Suprapubic skin (tissue), 4 donors: Measurements from ENCODE around the gene VIT. TPM values are rescaled to one million over a fixed set of nuclear protein-coding genes. Genes with fewer than 3 reads are reported as not detected.
"Not testable (repeated sequence)": the region's sequence is repeated elsewhere in the genome, so short reads cannot be mapped to it uniquely, and the experiment has no call there.

Experiments used
- DNase-seq, 2 donors: peaks; one replicate each; pipeline ENCODE4 v3.0.0-alpha.2; 2019; ENCODE audit warnings: low spot score in 2 of 2
- H3K27ac ChIP-seq: fragments of 200-600 bp; sonication (generic); one replicate; pipeline ENCODE4 v1.5.1; 2019
- H3K27me3 ChIP-seq: fragments of 200-600 bp; sonication (generic); one replicate; pipeline ENCODE4 v1.5.1; 2019
- H3K36me3 ChIP-seq: fragments of 200-600 bp; sonication (generic); one replicate; pipeline ENCODE4 v1.5.1; 2019
- H3K4me1 ChIP-seq: fragments of 200-600 bp; sonication (generic); one replicate; pipeline ENCODE4 v1.5.1; 2019
- H3K4me3 ChIP-seq: fragments of 200-600 bp; sonication (generic); one replicate; pipeline ENCODE4 v1.5.1; 2019; ENCODE audit warnings: mild to moderate bottlenecking
- H3K9me3 ChIP-seq: fragments of 200-600 bp; sonication (generic); one replicate; pipeline ENCODE4 v1.5.1; 2019
- EP300 ChIP-seq: sonication (generic); formaldehyde crosslinking; IDR thresholded peaks from one replicate; pipeline ENCODE4 v1.6.1; 2017; ENCODE audit warnings: antibody characterized with exemption
- POLR2A ChIP-seq, 2 donors: fragments of 450-650 bp; IDR thresholded peaks; one replicate each; pipeline ENCODE4 v1.6.1; 2017; ENCODE audit warnings: antibody characterized with exemption in 2 of 2, mild to moderate bottlenecking in 2 of 2, moderate library complexity in 2 of 2
- POLR2AphosphoS5 ChIP-seq, 3 donors: sonication (generic); formaldehyde crosslinking; IDR thresholded peaks; one replicate each; pipeline ENCODE4 v1.6.1; 2017; ENCODE audit warnings: antibody characterized with exemption in 3 of 3
- WGBS: methylation state at CpG from one replicate; pipeline ENCODE4 v1.1.5; 2018; 5-methylcytosine and 5-hydroxymethylcytosine counted together
- total RNA-seq, 4 donors: library from RNA; depleted of rRNA; stranded (reverse); fragments of >200 nt; gene quantifications; one replicate each; pipeline ENCODE4 v1.1.0, GENCODE V29; 2016
- TF ChIP-seq, protein P1 (sequence below), 2 donors: fragments of 200-600 bp in 1 of 2; fragments of 450-650 bp in 1 of 2; sonication (generic) in 1 of 2; IDR thresholded peaks; one replicate each; pipeline ENCODE4 v1.5.1; 2016 to 2019; ENCODE audit warnings: antibody characterized with exemption in 2 of 2, mild to moderate bottlenecking in 1 of 2, moderate library complexity in 1 of 2

VIT gene
- total RNA-seq, 4 donors from 2014 or later, result 5.6 to 9.8 (median 9.1) TPM

DNA sequence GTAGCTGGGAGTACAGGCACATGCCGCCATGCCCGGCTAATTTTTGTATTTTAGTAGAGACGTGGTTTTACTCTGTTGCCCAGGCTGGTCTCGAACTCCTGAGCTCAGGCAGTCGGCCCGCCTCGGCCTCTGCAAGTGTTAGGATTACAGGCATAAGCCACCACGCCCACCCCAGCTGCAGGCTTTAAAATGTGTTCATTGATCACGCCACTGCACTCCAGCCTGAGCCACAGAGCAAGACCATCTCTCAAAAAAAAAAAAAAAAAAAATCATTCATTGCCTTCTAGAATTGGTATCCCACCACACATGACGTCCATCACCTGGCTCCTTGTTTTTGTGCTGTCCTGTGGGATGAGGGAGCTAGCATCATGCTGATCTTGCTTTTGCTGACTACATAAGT is 127.4 kb downstream of the VIT start:
- Histone ChIP-seq H3K27ac (no peak overlapping the region), H3K4me3 (no peak overlapping the region), H3K4me1 (no peaks in the 10 kb centered on the region), H3K27me3 (no peaks in the 10 kb centered on the region), H3K9me3 (no peaks in the 10 kb centered on the region), H3K36me3 (no peaks in the 10 kb centered on the region)
- 88% methylated on average over 10 of the region's 10 CpGs for WGBS
- no peak for DNase-seq
- TF ChIP-seq POLR2A (IDR thresholded peaks at IDR 0.05) (no peak), EP300 (no peak), POLR2AphosphoS5 (IDR thresholded peaks at IDR 0.05) (no peak)
- TF ChIP-seq, protein P1, sequence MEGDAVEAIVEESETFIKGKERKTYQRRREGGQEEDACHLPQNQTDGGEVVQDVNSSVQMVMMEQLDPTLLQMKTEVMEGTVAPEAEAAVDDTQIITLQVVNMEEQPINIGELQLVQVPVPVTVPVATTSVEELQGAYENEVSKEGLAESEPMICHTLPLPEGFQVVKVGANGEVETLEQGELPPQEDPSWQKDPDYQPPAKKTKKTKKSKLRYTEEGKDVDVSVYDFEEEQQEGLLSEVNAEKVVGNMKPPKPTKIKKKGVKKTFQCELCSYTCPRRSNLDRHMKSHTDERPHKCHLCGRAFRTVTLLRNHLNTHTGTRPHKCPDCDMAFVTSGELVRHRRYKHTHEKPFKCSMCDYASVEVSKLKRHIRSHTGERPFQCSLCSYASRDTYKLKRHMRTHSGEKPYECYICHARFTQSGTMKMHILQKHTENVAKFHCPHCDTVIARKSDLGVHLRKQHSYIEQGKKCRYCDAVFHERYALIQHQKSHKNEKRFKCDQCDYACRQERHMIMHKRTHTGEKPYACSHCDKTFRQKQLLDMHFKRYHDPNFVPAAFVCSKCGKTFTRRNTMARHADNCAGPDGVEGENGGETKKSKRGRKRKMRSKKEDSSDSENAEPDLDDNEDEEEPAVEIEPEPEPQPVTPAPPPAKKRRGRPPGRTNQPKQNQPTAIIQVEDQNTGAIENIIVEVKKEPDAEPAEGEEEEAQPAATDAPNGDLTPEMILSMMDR (IDR thresholded peaks at IDR 0.05), result no peak

DNA sequence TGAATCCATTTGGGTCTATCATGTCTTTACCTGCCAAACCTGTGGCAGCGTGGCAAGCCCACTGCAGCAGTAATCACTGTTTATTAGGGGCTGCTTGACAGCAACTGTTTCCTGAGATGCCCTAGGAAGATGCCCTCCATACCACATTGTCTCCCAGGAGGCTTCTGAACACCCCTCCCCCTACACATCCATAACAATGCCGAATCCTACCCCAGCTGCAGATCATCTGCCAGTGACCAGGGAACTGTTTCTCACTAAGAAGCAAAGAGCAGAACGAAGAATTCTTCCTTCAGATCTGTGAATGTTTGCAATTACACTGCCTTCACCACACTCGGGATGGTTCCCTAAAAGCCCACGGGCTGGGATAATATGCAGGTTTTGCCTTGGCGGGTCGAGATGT is 127.8 kb downstream of the VIT start:
- Histone ChIP-seq H3K9me3 (no peaks in the 10 kb centered on the region), H3K4me1 (no peaks in the 10 kb centered on the region), H3K27ac (no peak overlapping the region), H3K36me3 (no peaks in the 10 kb centered on the region), H3K27me3 (no peaks in the 10 kb centered on the region), H3K4me3 (no peak overlapping the region)
- 65% methylated on average over 7 of the region's 7 CpGs for WGBS
- DNase-seq, result no peak
- TF ChIP-seq POLR2AphosphoS5 (IDR thresholded peaks at IDR 0.05) (no peak), POLR2A (IDR thresholded peaks at IDR 0.05) (no peak), EP300 (no peak)
- TF ChIP-seq, protein P1 (IDR thresholded peaks at IDR 0.05), result no peak

DNA sequence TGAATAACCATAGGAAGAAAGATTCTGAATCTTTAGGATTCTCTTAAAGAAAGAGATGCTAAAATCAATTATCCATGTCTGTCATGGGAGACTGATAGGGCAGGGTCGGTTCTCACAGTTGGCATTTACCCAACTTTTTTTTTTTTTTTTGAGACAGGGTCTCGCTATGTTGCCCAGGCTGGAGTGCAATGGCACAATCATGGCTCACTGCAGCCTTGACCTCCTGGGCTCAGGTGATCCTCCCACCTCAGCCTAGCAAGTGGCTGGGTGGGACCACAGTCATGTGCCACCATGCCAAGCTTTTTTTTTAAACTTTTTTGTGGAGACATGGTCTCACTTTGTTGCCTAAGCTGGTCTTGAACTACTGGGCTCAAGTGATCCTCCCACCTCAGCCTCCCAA is 128.2 kb downstream of the VIT start:
- H3K9me3 ChIP-seq, H3K27me3 ChIP-seq, H3K36me3 ChIP-seq, DNase-seq, H3K4me3 ChIP-seq, H3K4me1 ChIP-seq, H3K27ac ChIP-seq: not testable (repeated sequence)
- 44% methylated on average over 2 of the region's 2 CpGs for WGBS

DNA sequence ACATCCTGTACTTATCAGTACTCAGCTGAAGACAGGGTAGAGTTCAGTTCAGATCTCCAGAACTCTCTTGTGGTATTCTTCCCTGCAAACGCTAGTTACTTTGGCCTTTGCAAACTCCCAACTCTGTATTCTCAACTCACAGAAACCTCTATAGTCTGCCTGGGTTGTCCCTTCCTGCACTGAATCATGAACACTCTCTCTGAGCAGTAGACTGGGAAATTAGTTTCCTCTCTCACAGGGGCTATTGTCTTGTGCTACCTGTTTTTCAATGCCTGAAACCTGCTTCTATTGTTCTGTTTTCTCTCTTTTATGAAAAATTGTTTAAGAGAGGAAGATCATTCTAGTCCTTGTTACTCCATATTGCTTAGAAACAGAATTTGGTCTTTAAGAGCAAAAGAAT is 134.7 kb downstream of the VIT start:
- TF ChIP-seq EP300 (no peak), POLR2A (IDR thresholded peaks at IDR 0.05) (no peak), POLR2AphosphoS5 (IDR thresholded peaks at IDR 0.05) (no peak)
- TF ChIP-seq, protein P1 (IDR thresholded peaks at IDR 0.05), result no peak
- no peaks in the 10 kb centered on the region for H3K36me3 ChIP-seq

DNA sequence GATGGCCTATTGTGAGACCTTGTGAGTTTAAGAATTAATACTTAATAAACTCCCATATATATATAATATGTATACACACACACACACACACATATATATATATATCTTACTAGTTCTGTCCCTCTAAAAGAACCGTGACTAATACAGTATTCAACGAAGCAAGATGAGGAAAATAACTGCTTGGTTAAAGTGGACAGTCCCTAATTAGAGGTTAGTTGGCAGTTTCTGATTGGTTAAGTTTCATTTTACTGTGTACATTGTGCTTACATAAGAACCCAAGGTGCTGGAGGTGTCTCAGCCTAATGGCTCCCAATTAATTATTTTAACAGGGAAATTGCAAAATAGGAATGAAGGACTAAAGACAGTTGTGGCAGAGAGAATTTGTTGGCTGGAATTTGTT is 137.7 kb downstream of the VIT start:
- 92% methylated on average over 2 of the region's 2 CpGs for WGBS
- Histone ChIP-seq H3K27me3 (no peaks in the 10 kb centered on the region), H3K4me3 (no peak overlapping the region), H3K36me3 (no peaks in the 10 kb centered on the region), H3K4me1 (no peaks in the 10 kb centered on the region), H3K27ac (no peak overlapping the region), H3K9me3 (no peaks in the 10 kb centered on the region)
- no peak for TF ChIP-seq POLR2AphosphoS5 (IDR thresholded peaks at IDR 0.05)
- TF ChIP-seq POLR2A (IDR thresholded peaks at IDR 0.05), result no peak
- TF ChIP-seq, protein P1 (IDR thresholded peaks at IDR 0.05), result no peak
- TF ChIP-seq EP300, result no peak
- DNase-seq, result no peak

More for the DNA sequence above, 134.7 kb downstream of the VIT start:
- Histone ChIP-seq H3K4me1 (no peaks in the 10 kb centered on the region), H3K27me3 (no peaks in the 10 kb centered on the region), H3K9me3 (no peaks in the 10 kb centered on the region), H3K27ac (no peak overlapping the region), H3K4me3 (no peak overlapping the region)
- no peak for DNase-seq
- 67% methylated on average over 1 of the region's 1 CpG for WGBS
